ENCODE measurements around the gene CLEC4F.

Gene CLEC4F

GRCh38 chr2:70771446-70771845 lies 49.0 kb downstream of the CLEC4F start:
- TF ChIP-seq, protein P1, sequence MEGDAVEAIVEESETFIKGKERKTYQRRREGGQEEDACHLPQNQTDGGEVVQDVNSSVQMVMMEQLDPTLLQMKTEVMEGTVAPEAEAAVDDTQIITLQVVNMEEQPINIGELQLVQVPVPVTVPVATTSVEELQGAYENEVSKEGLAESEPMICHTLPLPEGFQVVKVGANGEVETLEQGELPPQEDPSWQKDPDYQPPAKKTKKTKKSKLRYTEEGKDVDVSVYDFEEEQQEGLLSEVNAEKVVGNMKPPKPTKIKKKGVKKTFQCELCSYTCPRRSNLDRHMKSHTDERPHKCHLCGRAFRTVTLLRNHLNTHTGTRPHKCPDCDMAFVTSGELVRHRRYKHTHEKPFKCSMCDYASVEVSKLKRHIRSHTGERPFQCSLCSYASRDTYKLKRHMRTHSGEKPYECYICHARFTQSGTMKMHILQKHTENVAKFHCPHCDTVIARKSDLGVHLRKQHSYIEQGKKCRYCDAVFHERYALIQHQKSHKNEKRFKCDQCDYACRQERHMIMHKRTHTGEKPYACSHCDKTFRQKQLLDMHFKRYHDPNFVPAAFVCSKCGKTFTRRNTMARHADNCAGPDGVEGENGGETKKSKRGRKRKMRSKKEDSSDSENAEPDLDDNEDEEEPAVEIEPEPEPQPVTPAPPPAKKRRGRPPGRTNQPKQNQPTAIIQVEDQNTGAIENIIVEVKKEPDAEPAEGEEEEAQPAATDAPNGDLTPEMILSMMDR (IDR thresholded peaks at IDR 0.05): no peak

GRCh38 chr2:70769450-70769849 lies 50.9 kb downstream of the CLEC4F start:
- TF ChIP-seq, protein P1 (IDR thresholded peaks at IDR 0.05): no peak

DNA sequence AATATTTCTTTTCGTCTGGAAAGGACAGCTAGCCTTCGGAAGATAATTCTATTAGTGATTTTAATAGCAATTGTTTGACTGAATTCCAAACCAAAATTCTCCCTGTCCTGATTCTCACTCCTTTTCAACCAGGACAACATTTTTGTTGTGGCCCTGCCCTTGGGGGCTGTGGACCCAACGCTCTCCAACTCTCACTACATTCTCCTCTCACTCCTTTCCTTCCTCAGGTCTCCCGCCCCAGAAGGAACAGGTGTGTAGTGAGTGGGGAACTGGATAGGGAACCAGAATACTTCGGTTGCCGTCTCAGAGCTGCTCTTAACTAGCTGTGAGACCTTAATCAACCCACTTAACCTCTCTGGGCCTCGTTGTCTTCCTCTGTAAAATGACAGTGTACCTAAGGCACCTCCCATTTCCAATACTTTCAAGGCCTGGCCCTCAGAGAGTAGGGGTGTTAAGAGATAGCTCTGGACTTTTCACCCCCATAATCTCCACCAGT lies 51.8 kb downstream of the CLEC4F start:
- TF ChIP-seq, protein P1 (IDR thresholded peaks at IDR 0.05): no peak

DNA sequence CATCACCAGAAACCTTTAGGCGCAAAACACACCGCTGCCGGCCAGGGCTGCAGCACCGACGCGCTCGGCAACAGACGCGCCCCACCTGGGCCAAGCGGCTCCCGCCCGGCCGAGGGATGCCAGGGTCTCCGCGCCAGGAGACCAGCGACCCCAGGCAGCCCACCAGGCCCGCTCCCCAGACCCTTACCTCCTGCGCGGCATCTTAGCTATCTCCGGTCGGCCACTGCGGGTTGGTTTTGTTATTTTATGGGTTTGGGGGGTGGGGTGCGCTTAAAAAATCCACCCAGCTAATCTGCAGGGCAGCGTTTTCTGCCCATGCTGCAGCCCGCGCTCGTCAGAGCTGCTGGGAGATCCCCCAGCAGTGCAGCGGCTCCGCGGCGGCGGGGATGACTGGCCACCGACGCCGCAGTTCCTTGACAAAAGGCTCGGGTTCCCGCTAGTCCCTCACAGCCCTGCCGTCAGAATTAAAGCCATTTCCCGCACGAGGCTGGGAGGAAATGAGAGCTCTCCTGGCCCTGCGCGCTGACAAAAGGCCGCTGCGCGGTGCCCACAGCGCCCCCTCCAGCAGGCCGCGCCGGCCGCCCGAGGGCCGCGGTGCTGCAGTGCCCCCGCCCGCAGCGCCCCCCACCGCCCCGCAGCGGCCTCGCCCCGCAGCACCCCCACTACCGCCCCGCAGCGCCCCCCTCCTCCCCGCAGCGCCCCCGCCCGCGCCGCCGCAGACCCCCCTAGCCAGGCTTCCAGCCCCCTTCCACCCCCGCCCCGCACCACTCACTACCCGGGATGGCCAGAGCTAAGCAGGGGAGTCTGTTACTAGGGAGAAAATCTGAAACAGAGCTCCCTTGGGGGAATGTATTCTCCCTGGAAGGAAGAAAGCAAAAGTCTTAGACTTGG lies 52.5 kb downstream of the CLEC4F start, which contains the start of gene ADD2:
Gene ADD2 (minus strand): TSS at position 502 of the 891 bp plus-strand sequence. CDS start 61,792 bp downstream, outside the sequence.
- TF ChIP-seq, protein P1 (IDR thresholded peaks at IDR 0.05): peak; percentile 29; the same call in 1 of the 2 replicates

DNA sequence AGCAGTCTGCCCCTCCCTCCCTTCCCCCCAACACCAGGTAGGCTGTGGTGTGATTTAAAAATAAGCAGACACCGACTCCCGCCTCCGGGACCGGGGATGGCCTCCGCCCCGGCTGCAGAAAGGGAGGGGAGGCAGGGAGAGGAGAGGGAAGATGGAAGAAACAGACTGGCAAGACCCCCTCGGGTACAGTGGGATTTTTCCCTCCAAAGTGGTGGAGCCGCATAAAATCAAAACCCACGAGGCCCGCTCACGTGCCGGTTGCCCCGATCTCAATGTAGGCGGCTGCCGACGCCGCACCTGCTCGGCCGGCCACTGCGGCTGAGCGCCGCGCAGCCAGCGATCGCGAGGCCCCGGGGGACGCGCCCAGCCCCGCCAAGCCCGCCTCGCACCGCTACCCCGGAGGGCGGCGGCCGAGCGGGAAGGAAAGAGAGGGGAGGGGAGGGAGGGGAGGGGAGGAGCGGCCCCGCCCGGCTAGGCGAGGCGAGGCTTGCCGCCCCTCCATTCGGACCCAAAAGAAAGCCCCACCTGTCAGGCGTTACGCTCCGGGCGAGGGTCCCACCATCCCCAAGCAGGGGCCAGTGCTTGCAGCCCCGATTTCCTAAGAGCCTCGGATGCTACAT lies 53.2 kb downstream of the CLEC4F start:
- TF ChIP-seq, protein P1 (IDR thresholded peaks at IDR 0.05): no peak

DNA sequence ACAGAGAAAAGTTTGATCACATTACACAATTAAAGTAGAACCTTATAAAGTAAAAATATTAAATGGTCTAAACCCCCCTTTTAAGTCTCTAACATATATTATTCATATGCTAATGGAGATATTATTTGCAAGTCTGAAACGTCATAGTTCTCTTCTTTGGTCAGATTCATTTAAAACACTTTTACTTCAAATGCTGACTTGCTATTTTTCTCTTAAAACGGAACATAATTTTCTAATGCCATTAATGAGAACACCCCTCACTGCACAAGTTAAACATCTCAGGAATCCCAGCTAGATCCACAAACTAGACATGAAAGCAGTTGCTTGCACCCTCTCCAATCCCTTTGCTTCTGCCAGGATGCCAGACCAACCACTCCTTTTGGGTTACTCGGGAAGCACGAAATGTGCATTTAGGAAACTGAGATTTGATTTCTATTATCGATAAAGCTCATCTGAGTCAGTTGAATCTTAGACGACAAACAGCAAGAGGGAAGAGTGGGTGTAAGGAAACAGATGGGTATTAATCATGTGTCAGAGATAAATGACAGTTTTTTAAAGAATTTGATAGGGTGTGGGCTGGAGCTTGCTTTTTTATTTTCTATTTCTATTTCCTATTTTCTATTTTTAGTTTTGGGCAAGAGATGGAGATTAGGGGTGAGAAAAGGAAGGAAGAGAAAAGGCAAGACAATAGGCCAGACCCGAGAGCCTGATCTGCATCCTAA lies 53.9 kb downstream of the CLEC4F start:
- TF ChIP-seq, protein P1 (IDR thresholded peaks at IDR 0.05): no peak

DNA sequence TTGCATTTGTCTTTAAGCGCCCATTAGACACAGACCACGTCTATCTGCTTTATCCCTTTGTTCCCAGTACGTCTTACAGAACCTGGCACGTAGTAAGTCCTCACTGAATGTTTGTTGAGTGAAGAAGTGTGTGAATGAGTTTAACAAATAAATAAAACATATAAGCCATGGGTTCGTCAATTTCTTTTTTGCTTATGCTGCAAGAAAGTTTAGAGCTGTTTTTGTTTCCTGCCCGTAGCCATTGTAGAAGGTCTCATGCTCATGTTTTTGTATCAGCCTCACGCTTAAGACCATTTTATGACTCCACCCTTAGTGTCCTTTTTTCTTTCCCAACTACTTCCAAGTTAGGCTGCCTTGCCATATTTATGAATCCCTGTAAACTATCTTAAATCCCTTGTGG lies 54.9 kb downstream of the CLEC4F start:
- TF ChIP-seq, protein P1 (IDR thresholded peaks at IDR 0.05): no peak

All from LNCAP (cell line).